HG03025 (cell line): Measurements from ENCODE around the gene KRT80.

Experiments
- ATAC-seq: cut with Tn5 transposase; IDR thresholded peaks from one replicate; pipeline ENCODE4 v1.9.1; 2021; ENCODE audit warnings: mild to moderate bottlenecking, moderate library complexity; ENCODE audit not compliant: unreplicated experiment, low FRiP score

KRT80 gene

GRCh38 chr12:52144512-52145227, 47.1 kb downstream of the KRT80 start:
- ATAC-seq, result no peak

- ATAC-seq, result no peak
Measured at GRCh38 chr12:52142431-52142830, 49.4 kb downstream of the KRT80 start.

GRCh38 chr12:52141875-52142274, 49.9 kb downstream of the KRT80 start:
- no peak for ATAC-seq

GRCh38 chr12:52141306-52141705, 50.5 kb downstream of the KRT80 start:
- ATAC-seq, result no peak

- ATAC-seq, result no peak
Measured at GRCh38 chr12:52139579-52140062, 52.2 kb downstream of the KRT80 start.

- no peak for ATAC-seq
Measured at GRCh38 chr12:52139147-52139546, 52.7 kb downstream of the KRT80 start.

- no peak for ATAC-seq
Measured at GRCh38 chr12:52137746-52138145, 54.1 kb downstream of the KRT80 start.

- ATAC-seq, result no peak
Measured at GRCh38 chr12:52132754-52133161, 59.1 kb downstream of the KRT80 start.

GRCh38 chr12:52130711-52131110, 61.1 kb downstream of the KRT80 start:
- ATAC-seq, result no peak

GRCh38 chr12:52127683-52128450, 63.9 kb downstream of the KRT80 start:
- ATAC-seq, result no peak

- ATAC-seq, result no peak
Measured at GRCh38 chr12:52126605-52127578, 64.9 kb downstream of the KRT80 start.

GRCh38 chr12:52126050-52126604, 65.7 kb downstream of the KRT80 start:
- ATAC-seq, result no peak

- no peak for ATAC-seq
Measured at GRCh38 chr12:52125476-52125900, 66.3 kb downstream of the KRT80 start.

- no peak for ATAC-seq
Measured at GRCh38 chr12:52123487-52124186, 68.2 kb downstream of the KRT80 start.

- ATAC-seq, result no peak
Measured at GRCh38 chr12:52122904-52123303, 68.9 kb downstream of the KRT80 start.

GRCh38 chr12:52122540-52122871, 69.3 kb downstream of the KRT80 start:
- no peak for ATAC-seq

- ATAC-seq, result no peak
Measured at GRCh38 chr12:52121824-52122539, 69.8 kb downstream of the KRT80 start.

GRCh38 chr12:52120951-52121823, 70.6 kb downstream of the KRT80 start:
- no peak for ATAC-seq
